Measurements from ENCODE around the gene TMEM163.
A peak's percentile ranks its signal among the peaks of the same experiment; 100 is the strongest.

The TMEM163 gene

DNA sequence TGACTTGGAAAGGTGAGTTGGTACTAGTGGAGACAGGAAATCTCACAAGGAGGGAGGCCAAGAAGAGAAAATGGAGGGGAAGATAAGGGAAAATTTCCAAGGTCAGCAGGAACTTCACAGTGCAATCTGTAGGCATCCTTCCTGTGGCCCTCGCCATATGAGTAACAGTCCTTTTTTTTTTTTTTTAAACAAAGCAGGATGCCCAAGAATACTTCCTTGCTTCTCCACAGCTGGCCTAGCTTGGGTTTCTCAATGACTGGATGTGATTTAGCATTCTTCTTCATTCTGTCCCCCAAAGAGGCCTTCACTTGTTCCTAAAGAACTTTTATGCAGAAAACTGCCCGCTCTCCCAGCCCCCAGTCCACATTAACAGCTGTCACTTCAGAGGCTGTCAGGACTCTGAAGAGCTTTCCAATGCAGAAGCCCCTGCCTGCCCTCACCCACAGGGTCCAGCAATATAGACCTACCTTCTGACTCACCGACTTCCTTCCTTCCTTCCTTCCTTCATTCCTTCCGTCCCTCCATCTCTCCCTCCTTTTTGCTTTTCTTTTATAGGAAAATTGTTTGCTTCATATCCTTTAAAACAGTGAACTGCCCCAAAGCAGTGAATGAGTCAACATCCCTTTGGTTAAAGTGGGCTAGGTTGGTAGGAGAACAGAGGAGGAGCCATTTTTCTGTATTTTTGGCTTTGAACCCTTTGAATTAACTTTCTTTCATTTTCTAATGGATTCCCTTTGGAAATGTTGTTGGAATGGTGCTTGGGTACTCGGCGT lies 292.9 kb downstream of the TMEM163 start:
- no peak overlapping the region for H3K4me3 Mint-ChIP-seq
- DNase-seq, result no peak
- no peak for ATAC-seq (replicated peaks)
- no peaks in the 10 kb centered on the region for H3K27me3 Mint-ChIP-seq
- H3K27ac Mint-ChIP-seq, result peak overlapping the region; percentile 1 to 50
- H3K4me1 Mint-ChIP-seq (ENCODE audit: low read depth in 2 of 2), result peaks cover 0 to 2% of the 10 kb centered on the region in 2 donors
- no peaks in the 10 kb centered on the region for H3K9me3 Mint-ChIP-seq
- H3K36me3 Mint-ChIP-seq (ENCODE audit: insufficient read depth), result peaks cover 20% of the 10 kb centered on the region

DNA sequence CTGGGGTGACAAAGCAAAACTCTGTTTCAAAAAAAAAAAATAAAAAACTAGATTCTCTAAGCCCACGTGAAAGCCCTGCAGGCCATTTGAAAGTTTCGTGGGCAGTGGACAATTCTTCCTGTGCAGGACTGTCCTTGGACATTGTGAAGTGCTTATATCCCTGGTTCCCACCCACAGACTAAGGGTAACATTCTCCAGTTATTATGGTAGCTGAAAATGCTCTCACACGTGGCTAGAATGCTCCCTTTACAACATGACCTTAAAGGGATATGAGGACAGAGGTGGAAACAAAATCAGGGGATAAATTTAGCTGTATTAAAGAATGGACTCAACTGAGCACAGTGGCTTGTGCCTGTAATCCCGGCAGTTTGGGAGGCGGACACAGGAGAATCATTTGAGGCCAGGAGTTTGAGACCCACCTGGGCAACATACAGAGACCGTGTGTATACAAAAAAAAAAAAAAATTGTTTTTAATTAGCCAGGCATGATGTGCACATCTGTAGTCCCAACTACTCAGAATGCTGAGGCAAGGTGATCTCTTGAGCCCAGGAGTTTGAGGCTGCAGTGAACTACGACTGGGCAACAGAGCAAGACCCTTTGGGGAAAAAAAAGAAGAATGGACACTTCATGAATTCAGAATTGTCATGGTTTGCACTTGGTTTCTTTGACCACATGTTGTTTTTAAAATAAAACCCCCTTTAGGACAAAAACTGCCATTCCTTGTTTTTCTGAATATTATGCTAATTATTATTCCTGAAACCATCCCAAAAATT lies 297.1 kb downstream of the TMEM163 start:
- Mint-ChIP-seq H3K4me1 (ENCODE audit: low read depth in 2 of 2) (peaks cover 0 to 2% of the 10 kb centered on the region in 2 donors), H3K27ac (no peak overlapping the region), H3K9me3 (no peaks in the 10 kb centered on the region), H3K36me3 (ENCODE audit: insufficient read depth) (peaks cover 30% of the 10 kb centered on the region), H3K4me3 (no peak overlapping the region), H3K27me3 (no peaks in the 10 kb centered on the region)
- DNase-seq, result no peak
- ATAC-seq (replicated peaks), result no peak

DNA sequence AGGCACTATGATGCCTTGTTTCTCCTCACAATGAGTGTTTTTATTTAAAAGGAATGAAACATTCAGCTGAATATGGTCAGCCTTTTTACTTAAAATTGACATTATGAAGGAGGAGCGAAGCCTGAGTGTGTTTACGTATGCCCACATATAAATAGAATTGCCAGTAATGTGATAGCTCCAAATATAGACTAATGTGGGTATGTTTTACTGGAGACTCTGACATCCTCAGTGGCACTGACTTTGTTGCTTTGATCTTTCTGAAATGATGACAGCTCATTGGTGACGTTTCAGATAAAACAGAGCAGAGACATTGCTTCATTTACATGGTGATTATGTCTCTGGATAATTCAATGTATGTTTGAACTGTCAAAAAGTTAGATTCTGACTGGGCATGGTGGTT lies 297.9 kb downstream of the TMEM163 start:
- H3K27ac Mint-ChIP-seq, result no peak overlapping the region
- peaks cover 30% of the 10 kb centered on the region for H3K36me3 Mint-ChIP-seq (ENCODE audit: insufficient read depth)
- H3K4me1 Mint-ChIP-seq (ENCODE audit: low read depth in 2 of 2), result peaks cover 0 to 2% of the 10 kb centered on the region in 2 donors

DNA sequence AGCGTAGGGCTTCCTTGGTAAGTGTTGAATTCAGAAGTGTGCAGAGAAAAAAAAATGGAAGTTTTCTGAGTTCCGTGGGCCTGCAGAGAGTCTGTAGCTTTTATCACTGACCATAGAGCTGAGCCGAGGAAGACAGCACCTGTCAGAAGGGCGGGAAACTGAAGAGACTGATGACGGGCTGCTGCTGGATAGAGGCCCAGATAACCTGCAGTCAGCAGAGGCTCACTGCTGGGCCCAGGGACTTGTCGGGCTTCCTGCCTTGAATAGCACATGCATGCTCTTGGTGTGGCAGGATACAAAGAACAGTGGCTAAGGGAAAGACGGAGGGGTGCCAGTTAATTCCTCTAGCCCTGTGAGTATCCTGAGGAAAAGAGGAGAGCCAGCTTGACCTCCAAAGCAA lies 298.5 kb downstream of the TMEM163 start:
- no peaks in the 10 kb centered on the region for H3K27me3 Mint-ChIP-seq

More for the DNA sequence above, 297.9 kb downstream of the TMEM163 start:
- Mint-ChIP-seq H3K9me3 (no peaks in the 10 kb centered on the region), H3K4me3 (no peak overlapping the region), H3K27me3 (no peaks in the 10 kb centered on the region)
- ATAC-seq (replicated peaks), result no peak
- DNase-seq, result no peak

DNA sequence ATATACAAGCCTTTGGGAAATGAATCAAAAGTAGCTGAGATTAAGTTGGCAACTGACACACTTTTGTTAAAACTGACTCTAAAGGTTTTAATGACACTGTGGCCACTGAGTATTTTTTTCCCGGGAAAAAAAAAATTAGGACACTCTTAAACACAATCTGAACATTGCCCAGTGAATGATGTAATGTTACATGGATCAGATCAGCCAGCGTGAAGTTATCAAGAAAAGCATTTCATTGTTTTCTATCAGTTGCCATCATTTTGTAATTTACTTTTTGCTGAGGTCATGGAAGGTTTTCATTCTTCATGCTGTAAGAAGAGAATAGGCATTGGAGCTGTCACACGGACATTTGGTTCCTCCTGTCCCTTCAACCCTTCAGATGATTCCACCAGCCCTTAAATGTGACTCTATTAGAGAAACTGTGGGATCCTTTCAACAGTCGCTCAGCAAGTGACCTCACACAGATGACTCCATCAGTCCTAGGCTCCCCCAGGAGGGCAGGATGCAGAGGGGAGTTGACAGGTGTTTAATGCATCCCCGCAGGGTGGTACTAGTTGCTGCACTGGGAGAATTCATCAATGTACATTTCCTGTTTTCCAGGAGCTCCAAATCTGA lies 300.7 kb downstream of the TMEM163 start:
- H3K36me3 Mint-ChIP-seq (ENCODE audit: insufficient read depth), result peaks cover 39% of the 10 kb centered on the region
- no peaks in the 10 kb centered on the region for H3K27me3 Mint-ChIP-seq
- no peaks in the 10 kb centered on the region for H3K4me1 Mint-ChIP-seq (ENCODE audit: low read depth in 2 of 2)
- no peak for DNase-seq
- H3K27ac Mint-ChIP-seq, result no peak overlapping the region
- H3K4me3 Mint-ChIP-seq, result no peak overlapping the region
- ATAC-seq (replicated peaks), result no peak
- H3K9me3 Mint-ChIP-seq, result no peaks in the 10 kb centered on the region

More for the DNA sequence above, 298.5 kb downstream of the TMEM163 start:
- H3K36me3 Mint-ChIP-seq (ENCODE audit: insufficient read depth), result peaks cover 33% of the 10 kb centered on the region
- no peak for ATAC-seq (replicated peaks)
- H3K4me1 Mint-ChIP-seq (ENCODE audit: low read depth in 2 of 2), result peaks cover 0 to 2% of the 10 kb centered on the region in 2 donors
- H3K9me3 Mint-ChIP-seq, result no peaks in the 10 kb centered on the region
- H3K27ac Mint-ChIP-seq, result no peak overlapping the region
- no peak for DNase-seq
- H3K4me3 Mint-ChIP-seq, result no peak overlapping the region

DNA sequence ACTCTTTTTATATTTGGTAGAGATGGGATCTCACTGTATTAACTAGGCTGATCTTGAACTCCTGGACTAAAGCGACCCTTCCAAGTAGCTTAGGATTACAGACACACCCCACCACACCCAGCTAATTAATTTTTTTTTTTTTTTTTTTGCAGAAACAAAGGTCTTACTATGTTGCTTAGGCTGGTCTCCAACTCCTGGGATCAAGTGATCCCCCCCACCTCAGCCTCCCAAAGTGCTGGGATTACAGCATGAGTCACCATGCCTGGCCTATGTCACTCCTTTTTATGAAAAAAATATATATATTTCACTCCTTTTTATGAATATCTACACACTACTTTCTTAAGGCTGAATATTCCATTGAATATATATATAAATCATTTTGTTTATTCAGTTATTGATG lies 302.2 kb downstream of the TMEM163 start:
- ATAC-seq (replicated peaks) (no peak), DNase-seq (no peak)
- Mint-ChIP-seq H3K9me3 (no peaks in the 10 kb centered on the region), H3K27ac (no peak overlapping the region), H3K36me3 (ENCODE audit: insufficient read depth) (peaks cover 39% of the 10 kb centered on the region), H3K27me3 (no peaks in the 10 kb centered on the region), H3K4me1 (ENCODE audit: low read depth in 2 of 2) (peaks cover 6 to 8% of the 10 kb centered on the region in 2 donors), H3K4me3 (no peak overlapping the region)

DNA sequence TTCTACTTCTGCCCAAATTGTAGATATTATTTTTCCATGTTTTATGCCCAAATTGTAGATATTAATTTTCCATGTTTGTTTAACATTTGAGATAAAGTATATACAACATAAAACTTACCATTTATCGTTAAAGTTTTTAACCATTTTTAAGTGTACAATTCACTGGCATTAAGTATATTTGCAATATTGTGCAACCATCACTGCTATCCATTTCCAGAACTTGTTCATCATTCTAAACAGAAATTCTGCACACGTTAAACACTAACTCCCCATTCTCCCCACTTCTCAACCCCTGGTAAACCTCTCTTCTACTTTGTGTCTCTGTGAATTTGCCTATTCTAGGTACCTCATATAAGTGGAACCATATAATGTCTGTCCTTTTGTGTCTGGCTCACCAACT lies 302.8 kb downstream of the TMEM163 start:
- no peaks in the 10 kb centered on the region for H3K9me3 Mint-ChIP-seq
- H3K27ac Mint-ChIP-seq, result no peak overlapping the region
- H3K36me3 Mint-ChIP-seq (ENCODE audit: insufficient read depth), result peaks cover 39% of the 10 kb centered on the region
- H3K4me3 Mint-ChIP-seq, result no peak overlapping the region
- peaks cover 13 to 14% of the 10 kb centered on the region in 2 donors for H3K4me1 Mint-ChIP-seq (ENCODE audit: low read depth in 2 of 2)
- ATAC-seq (replicated peaks) (no peak), DNase-seq (no peak)
- no peaks in the 10 kb centered on the region for H3K27me3 Mint-ChIP-seq

DNA sequence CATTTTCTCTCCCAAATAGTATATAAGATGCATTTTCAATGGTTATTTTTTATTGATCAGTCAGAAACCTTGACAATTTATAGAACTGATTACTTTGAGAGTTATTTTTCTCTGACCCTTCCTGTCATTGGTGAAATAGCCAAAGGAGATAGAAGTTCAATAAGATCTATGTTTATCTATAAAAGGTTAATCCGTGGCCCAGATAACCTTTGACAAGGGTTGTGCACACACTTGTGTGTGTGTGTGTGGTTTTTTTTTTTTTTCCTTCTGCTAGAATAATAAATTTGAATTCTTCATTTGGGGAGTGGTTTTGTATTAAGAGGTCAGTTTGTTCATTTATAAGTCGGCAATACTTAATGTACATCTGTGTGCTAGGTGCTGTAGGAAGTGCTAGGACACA lies 304.9 kb downstream of the TMEM163 start:
- Mint-ChIP-seq H3K36me3 (ENCODE audit: insufficient read depth) (peaks cover 40% of the 10 kb centered on the region), H3K27me3 (no peaks in the 10 kb centered on the region), H3K4me1 (ENCODE audit: low read depth in 2 of 2) (peaks cover 29% of the 10 kb centered on the region in 2 donors)

DNA sequence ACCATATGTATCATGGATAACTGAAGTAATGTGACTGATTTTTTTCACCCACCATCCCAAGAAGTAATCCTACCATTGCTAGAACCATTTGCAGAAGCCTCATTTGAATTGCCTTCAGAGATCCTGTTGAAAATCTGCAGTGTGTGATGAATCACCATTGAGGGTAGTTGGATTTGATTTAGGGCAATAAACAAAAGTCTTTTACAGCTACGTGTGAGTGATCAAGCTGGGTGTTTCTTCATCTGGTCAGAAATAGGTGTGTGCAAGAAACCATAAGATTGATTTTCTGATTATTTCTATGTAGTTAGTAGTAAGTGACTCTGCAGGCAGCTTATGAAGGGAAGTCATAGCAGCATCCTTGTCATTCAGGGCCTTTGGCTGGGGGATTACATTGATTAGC lies 305.4 kb downstream of the TMEM163 start:
- ATAC-seq (replicated peaks) (no peak), DNase-seq (no peak)
- Mint-ChIP-seq H3K4me3 (no peak overlapping the region), H3K27ac (no peak overlapping the region), H3K4me1 (ENCODE audit: low read depth in 2 of 2) (peaks cover 32 to 33% of the 10 kb centered on the region in 2 donors), H3K27me3 (no peaks in the 10 kb centered on the region), H3K9me3 (no peaks in the 10 kb centered on the region), H3K36me3 (ENCODE audit: insufficient read depth) (peaks cover 41% of the 10 kb centered on the region)

More for the DNA sequence above, 304.9 kb downstream of the TMEM163 start:
- H3K9me3 Mint-ChIP-seq, result no peaks in the 10 kb centered on the region
- no peak overlapping the region for H3K4me3 Mint-ChIP-seq
- no peak overlapping the region for H3K27ac Mint-ChIP-seq
- ATAC-seq (replicated peaks) (no peak), DNase-seq (no peak)

DNA sequence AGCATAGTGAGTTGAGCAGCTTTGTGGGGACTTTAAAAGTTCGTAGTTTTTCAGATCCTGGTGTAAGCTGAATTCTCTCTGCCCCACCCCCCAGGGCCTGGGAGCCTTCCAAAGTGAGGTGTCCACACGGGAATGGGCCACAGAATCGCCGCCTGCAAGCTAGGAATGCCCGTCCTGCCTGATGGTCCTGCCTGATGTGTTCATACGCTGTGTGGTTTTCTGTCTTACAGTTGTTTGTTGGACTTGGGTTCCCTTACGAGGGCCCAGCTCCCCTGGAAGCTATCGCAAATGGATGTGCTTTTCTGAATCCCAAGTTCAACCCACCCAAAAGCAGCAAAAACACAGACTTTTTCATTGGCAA lies 306.2 kb downstream of the TMEM163 start:
- Mint-ChIP-seq H3K36me3 (ENCODE audit: insufficient read depth) (peaks cover 41% of the 10 kb centered on the region), H3K27me3 (no peaks in the 10 kb centered on the region), H3K9me3 (no peaks in the 10 kb centered on the region), H3K4me1 (ENCODE audit: low read depth in 2 of 2) (peaks cover 39 to 40% of the 10 kb centered on the region in 2 donors), H3K4me3 (no peak overlapping the region), H3K27ac (no peak overlapping the region)
- DNase-seq, result no peak
- ATAC-seq (replicated peaks), result no peak

DNA sequence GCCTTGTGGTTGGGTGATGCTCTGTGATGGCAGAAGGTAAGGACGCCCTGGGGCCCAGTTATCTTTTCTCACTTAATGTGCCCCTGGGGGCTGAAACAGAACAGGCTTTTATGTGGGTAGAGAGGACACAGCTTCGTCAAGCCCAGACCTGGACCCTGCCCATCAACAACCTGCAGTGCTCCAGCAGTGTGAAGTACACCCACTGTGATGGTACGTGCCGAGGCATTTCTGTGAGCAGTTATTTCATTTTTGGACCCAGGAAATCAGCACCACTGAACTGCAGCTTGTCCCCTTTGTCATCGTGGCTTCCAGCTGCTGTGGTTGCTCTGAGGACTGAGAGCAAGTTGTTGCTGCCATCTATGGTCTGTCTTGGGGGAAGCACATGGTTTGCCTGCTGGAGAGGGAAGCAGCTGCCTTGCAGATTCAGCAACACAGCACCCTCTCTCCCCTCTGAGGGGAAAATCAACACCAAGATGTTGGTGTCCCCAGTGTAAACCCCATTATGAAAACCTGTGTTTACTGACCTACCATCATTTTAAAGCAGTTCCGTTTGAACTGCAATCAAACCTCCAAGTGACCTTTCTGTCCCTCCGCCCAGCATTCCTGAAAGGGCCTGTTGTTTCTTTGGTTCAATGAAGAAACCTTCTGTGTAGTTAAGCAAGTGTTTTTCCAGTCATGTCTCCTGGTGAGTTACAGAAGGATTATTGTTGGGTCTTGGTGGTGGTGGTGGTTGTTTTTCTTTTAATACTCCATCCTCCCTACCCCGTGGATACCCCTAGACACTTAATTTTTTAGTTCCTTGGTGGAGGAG lies 306.8 kb downstream of the TMEM163 start:
- Mint-ChIP-seq H3K27me3 (no peaks in the 10 kb centered on the region), H3K27ac (peak overlapping the region in 1 of 2 donors; percentile 82), H3K9me3 (no peaks in the 10 kb centered on the region), H3K4me3 (no peak overlapping the region), H3K36me3 (ENCODE audit: insufficient read depth) (peaks cover 39% of the 10 kb centered on the region), H3K4me1 (ENCODE audit: low read depth in 2 of 2) (peaks cover 39 to 41% of the 10 kb centered on the region in 2 donors)
- DNase-seq (peak; percentile 52 to 69 (median 53)), ATAC-seq (replicated peaks) (peak; percentile 88)

DNA sequence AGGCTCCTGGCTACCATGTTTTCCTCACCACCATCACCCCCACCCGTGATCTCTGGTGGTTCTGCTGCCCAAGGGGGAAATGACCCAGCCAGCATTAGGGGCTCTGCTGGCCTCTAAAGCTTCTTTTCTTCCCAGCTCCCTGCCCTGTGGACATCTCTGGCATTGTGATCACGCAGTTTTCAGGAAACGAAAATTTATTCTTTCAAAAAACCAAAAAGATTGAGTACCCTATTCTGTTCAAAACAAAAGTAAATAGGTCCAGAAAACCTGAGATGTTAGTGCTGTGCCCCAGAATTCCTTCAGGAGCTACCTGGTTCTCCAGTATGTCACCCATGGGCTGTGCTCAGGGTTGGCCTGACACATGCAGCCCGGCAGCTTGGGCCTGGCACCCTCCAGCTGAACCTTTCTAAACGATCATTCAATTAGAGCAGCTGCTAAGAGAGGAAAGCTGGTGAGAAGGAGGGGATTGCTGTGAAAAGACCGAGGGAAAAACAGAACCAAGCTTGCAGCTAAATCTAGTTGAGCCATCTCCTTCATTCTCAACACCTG lies 307.4 kb downstream of the TMEM163 start:
- Mint-ChIP-seq H3K4me3 (peak overlapping the region in 1 of 2 donors; percentile 10), H3K36me3 (ENCODE audit: insufficient read depth) (peaks cover 40% of the 10 kb centered on the region), H3K27ac (peak overlapping the region; percentile 82 to 90), H3K27me3 (no peaks in the 10 kb centered on the region), H3K4me1 (ENCODE audit: low read depth in 2 of 2) (peaks cover 42 to 46% of the 10 kb centered on the region in 2 donors), H3K9me3 (no peaks in the 10 kb centered on the region)
- DNase-seq (no peak), ATAC-seq (replicated peaks) (no peak)

DNA sequence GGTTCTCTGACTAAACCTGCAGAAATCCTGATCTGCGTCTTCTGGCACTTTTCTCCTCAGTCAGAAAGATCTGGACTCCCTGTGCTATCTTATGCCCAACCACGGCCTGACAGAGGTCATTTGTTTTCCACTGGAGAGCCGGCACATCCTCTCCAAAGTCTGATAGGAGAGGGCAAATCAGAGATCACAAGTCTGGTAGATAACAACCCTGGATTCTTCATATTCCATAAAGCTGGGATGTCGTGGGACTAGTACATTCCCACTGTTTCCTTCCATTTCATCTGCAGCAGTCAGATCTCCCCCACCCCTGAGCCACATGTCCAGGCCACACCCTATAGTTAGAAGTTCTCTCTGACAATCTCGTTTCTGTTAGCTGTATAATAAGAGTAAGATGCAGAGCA lies 308.0 kb downstream of the TMEM163 start:
- Mint-ChIP-seq H3K36me3 (ENCODE audit: insufficient read depth) (peaks cover 39% of the 10 kb centered on the region), H3K27ac (peak overlapping the region; percentile 82 to 90), H3K9me3 (no peaks in the 10 kb centered on the region), H3K4me1 (ENCODE audit: low read depth in 2 of 2) (peaks cover 44 to 48% of the 10 kb centered on the region in 2 donors), H3K27me3 (no peaks in the 10 kb centered on the region), H3K4me3 (peak overlapping the region in 1 of 2 donors; percentile 10)
- ATAC-seq (replicated peaks) (no peak), DNase-seq (no peak)

All from effector memory CD8-positive, alpha-beta T cell (primary cell).